NCI-H2029 (cell line): ENCODE results near the gene FST.

ENCODE experiments used
- DNase-seq: peaks from one replicate; lab custom pipeline; 2025; lab: John Stamatoyannopoulos, UW

Gene FST

DNA sequence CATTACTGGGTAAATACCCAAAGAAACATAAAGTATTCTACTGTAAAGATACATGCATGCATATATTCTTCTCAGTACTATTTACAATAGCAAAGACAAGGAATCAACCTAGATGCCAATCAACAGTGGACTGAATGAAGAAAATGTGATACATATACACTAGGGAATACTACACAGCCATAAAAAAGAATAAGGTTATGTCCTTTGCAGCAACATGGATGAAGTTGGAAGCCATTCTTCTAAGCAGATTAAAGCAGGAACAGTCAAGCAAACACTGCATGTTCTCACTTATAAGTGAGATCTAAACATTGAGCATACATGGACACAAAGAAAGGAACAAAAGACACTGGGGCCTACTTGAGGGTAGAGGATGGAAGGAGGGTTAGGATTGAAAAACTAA is 40.4 kb downstream of the FST start:
- no peak for DNase-seq
